B cell (primary cell): ENCODE results near the gene HIGD2B.
"Not testable (repeated sequence)": the region's sequence is repeated elsewhere in the genome, so short reads cannot be mapped to it uniquely, and the experiment has no call there.

ENCODE experiments used
- EZH2 ChIP-seq: IDR thresholded peaks from 2 replicates; pipeline ENCODE4 v1.6.1; 2012; ENCODE audit warnings: borderline replicate concordance, low read depth, mild to moderate bottlenecking, moderate library complexity, low read length; ENCODE audit not compliant: insufficient read depth, poor library complexity, severe bottlenecking
- TF ChIP-seq, protein P1 (sequence below): fragments of 200-600 bp; IDR thresholded peaks from one replicate; pipeline ENCODE4 v1.8.0; 2022; ENCODE audit warnings: antibody characterized with exemption, mild to moderate bottlenecking

GRCh38 chr15:72626153-72626552, 59.8 kb downstream of the HIGD2B start:
- not testable (repeated sequence) for TF ChIP-seq EZH2
- TF ChIP-seq, protein P1, sequence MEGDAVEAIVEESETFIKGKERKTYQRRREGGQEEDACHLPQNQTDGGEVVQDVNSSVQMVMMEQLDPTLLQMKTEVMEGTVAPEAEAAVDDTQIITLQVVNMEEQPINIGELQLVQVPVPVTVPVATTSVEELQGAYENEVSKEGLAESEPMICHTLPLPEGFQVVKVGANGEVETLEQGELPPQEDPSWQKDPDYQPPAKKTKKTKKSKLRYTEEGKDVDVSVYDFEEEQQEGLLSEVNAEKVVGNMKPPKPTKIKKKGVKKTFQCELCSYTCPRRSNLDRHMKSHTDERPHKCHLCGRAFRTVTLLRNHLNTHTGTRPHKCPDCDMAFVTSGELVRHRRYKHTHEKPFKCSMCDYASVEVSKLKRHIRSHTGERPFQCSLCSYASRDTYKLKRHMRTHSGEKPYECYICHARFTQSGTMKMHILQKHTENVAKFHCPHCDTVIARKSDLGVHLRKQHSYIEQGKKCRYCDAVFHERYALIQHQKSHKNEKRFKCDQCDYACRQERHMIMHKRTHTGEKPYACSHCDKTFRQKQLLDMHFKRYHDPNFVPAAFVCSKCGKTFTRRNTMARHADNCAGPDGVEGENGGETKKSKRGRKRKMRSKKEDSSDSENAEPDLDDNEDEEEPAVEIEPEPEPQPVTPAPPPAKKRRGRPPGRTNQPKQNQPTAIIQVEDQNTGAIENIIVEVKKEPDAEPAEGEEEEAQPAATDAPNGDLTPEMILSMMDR, result not testable (repeated sequence)
